PFSK-1 (cell line): ENCODE results near the gene VCY. TPM values are rescaled to one million over a fixed set of nuclear protein-coding genes. Genes with fewer than 3 reads are reported as not detected.
"Not testable (repeated sequence)": the region's sequence is repeated elsewhere in the genome, so short reads cannot be mapped to it uniquely, and the experiment has no call there.

ENCODE experiments used
- POLR2AphosphoS5 ChIP-seq: IDR thresholded peaks from 2 replicates; pipeline ENCODE4 v1.6.1; 2012; ENCODE audit warnings: low read depth, mild to moderate bottlenecking, control low read depth, low read length, moderate library complexity
- SIN3A ChIP-seq: IDR thresholded peaks from 2 replicates; pipeline ENCODE4 v1.6.1; 2012; ENCODE audit warnings: mild to moderate bottlenecking, low read length, moderate library complexity, borderline replicate concordance; ENCODE audit not compliant: insufficient read depth
- TAF1 ChIP-seq: IDR thresholded peaks from 2 replicates; pipeline ENCODE4 v1.6.1; 2012; ENCODE audit warnings: low read length, control low read depth, borderline replicate concordance; ENCODE audit not compliant: insufficient read depth
- polyA plus RNA-seq: library from polyadenylated mRNA; unstranded; fragments of >200 nt; gene quantifications from one replicate; pipeline ENCODE4 v1.2.1, GENCODE V29; 2012; ENCODE audit warnings: low read depth, missing spikeins; ENCODE audit not compliant: insufficient read length

VCY gene
- not detected for polyA plus RNA-seq

DNA sequence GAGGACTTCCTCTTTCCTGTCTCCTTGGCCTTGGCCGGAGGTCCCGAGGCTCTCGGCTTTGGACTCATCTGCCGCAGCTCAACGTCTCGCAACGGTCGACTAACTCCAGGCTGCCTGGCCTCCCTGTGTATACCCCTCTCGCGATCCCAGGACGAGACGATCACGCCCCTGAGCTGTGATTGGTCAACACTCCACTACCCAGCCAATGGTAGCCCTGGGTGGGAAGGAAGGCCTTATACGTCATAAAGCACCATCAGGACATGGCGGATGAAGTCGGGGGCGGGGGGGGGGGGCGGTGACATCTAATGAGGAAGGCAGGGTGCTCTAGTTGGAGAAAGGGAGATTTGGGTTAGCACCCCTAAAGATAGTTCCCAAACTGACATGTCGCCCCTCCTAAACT lies at the start of gene VCY:
TSS of gene VCY (minus strand) at position 101 of the 400 bp plus-strand sequence. CDS start at position 68, 33 bp downstream.
- TF ChIP-seq POLR2AphosphoS5, TAF1, SIN3A: not testable (repeated sequence)
